Measurements from ENCODE around the gene CTU2.

GRCh38 chr16:88710556-88710955 lies 4.3 kb downstream of the CTU2 start:
- TF ChIP-seq CTCF (conservative IDR thresholded peaks at IDR 0.05; ENCODE audit: low read depth, low read length) (no peak), EZH2 (IDR thresholded peaks at IDR 0.05; ENCODE audit: low read length, unreplicated experiment) (no peak), EZH2phosphoT487 (IDR thresholded peaks at IDR 0.05; ENCODE audit: borderline replicate concordance, low read length) (no peak)
